Measurements from ENCODE around the gene ASXL1. TPM values are rescaled to one million over a fixed set of nuclear protein-coding genes. Genes with fewer than 3 reads are reported as not detected.
A peak's percentile ranks its signal among the peaks of the same experiment; 100 is the strongest.

The ASXL1 gene
- total and polyA plus RNA-seq, 4 donors: 24.2 to 96.4 (median 44.4) TPM

DNA sequence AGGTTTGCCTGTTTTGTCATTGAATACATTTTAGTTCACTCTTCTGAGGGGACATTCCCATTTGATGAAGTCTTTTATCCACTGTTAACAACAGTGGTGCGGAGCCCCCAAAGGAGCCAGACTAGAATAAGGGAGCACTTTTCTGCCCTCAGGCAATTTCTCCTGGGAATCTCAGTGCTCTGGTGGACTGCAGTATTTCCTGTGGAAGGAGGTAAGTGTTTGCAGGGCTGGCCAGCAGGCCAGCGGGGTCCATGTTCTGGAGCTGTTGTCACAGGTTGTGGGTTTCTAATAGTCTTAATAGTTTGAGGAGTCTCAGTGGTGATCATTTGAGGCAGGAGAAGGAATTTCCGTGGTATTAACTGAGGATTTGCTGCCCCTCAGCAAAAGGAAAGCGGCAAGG, 83.5 kb downstream of the ASXL1 start:
- peaks cover 0 to 25% (median 6%) of the 10 kb centered on the region in 5 donors for H3K4me1 ChIP-seq (ENCODE audit: control insufficient read depth in 5 of 5, insufficient read depth in 5 of 5, low read length in 5 of 5)
- H3K9ac ChIP-seq (ENCODE audit: insufficient read depth in 1 of 2, low read length in 2 of 2): no peak overlapping the region
- H3K4me3 ChIP-seq: no peak overlapping the region
- no peak for DNase-seq
- TF ChIP-seq, protein P1, sequence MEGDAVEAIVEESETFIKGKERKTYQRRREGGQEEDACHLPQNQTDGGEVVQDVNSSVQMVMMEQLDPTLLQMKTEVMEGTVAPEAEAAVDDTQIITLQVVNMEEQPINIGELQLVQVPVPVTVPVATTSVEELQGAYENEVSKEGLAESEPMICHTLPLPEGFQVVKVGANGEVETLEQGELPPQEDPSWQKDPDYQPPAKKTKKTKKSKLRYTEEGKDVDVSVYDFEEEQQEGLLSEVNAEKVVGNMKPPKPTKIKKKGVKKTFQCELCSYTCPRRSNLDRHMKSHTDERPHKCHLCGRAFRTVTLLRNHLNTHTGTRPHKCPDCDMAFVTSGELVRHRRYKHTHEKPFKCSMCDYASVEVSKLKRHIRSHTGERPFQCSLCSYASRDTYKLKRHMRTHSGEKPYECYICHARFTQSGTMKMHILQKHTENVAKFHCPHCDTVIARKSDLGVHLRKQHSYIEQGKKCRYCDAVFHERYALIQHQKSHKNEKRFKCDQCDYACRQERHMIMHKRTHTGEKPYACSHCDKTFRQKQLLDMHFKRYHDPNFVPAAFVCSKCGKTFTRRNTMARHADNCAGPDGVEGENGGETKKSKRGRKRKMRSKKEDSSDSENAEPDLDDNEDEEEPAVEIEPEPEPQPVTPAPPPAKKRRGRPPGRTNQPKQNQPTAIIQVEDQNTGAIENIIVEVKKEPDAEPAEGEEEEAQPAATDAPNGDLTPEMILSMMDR (IDR thresholded peaks at IDR 0.05; ENCODE audit: control extremely low read depth, extremely low read depth): no peak
- H3K27ac ChIP-seq (ENCODE audit: low read depth in 1 of 2, low read length in 1 of 2): no peak overlapping the region
- H3K9me3 ChIP-seq (ENCODE audit: control insufficient read depth in 4 of 4, insufficient read depth in 3 of 4, low read length in 3 of 4): peaks cover 0 to 2% (median 0%) of the 10 kb centered on the region in 4 donors
- peaks cover 2 to 45% (median 36%) of the 10 kb centered on the region in 4 donors for H3K36me3 ChIP-seq (ENCODE audit: control insufficient read depth in 4 of 4, insufficient read depth in 4 of 4, low read length in 4 of 4)
- WGBS, 2 donors: 94 to 97% methylated on average over 4 of the region's 4 CpGs
- H3K27me3 ChIP-seq (ENCODE audit: control insufficient read depth in 3 of 3, insufficient read depth in 3 of 3, low read length in 2 of 3): no peaks in the 10 kb centered on the region
- no peak for ATAC-seq (ENCODE audit: insufficient read depth, low FRiP score)

DNA sequence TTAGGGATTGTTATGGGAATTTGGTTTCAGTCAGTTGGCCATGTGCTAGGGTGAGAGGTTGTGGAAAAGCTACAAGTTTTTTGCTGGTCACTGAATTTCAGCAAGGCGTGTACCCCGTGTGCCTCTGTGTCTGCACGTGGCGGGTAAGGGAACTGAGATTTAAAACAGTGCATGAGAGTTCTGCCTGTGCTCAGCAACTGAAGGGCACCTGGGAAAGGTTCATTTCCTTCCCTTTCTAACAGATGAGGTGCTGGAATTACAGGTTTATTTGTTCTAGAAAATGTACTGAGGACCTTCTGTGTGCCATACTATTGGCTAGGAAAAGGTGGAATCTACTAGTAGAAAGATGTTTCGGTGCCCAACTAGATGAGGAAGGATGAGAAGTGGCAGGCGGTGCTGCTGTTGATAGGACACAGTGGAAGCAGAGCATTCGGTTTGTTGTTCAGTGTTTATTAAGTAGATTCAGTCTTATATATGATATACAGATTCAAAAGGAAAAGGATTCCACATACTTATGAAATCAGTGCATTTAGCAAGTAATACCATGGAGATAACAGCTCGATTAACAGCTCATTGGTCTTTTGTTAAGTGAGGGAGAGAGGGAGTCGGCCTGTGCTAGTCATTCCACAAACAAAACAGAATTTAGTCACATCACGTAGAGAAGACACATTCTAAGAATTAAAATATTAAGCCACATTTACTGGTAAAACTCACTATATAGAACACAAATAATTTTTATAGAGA, 84.7 kb downstream of the ASXL1 start:
- Histone ChIP-seq H3K4me3 (no peak overlapping the region), H3K36me3 (ENCODE audit: control insufficient read depth in 4 of 4, insufficient read depth in 4 of 4, low read length in 4 of 4) (peaks cover 2 to 44% (median 33%) of the 10 kb centered on the region in 4 donors), H3K27ac (ENCODE audit: low read depth in 1 of 2, low read length in 1 of 2) (no peak overlapping the region), H3K9ac (ENCODE audit: insufficient read depth in 1 of 2, low read length in 2 of 2) (no peak overlapping the region), H3K4me1 (ENCODE audit: control insufficient read depth in 5 of 5, insufficient read depth in 5 of 5, low read length in 5 of 5) (peaks cover 0 to 27% (median 6%) of the 10 kb centered on the region in 5 donors), H3K27me3 (ENCODE audit: control insufficient read depth in 3 of 3, insufficient read depth in 3 of 3, low read length in 2 of 3) (no peaks in the 10 kb centered on the region), H3K9me3 (ENCODE audit: control insufficient read depth in 4 of 4, insufficient read depth in 3 of 4, low read length in 3 of 4) (no peaks in the 10 kb centered on the region)
- ATAC-seq (ENCODE audit: insufficient read depth, low FRiP score) (no peak), DNase-seq (peak in 2 of 3 donors; percentile 55 to 56)
- 76 to 79% methylated on average over 10 of the region's 10 CpGs for WGBS, 2 donors
- TF ChIP-seq, protein P1 (IDR thresholded peaks at IDR 0.05; ENCODE audit: control extremely low read depth, extremely low read depth): no peak

DNA sequence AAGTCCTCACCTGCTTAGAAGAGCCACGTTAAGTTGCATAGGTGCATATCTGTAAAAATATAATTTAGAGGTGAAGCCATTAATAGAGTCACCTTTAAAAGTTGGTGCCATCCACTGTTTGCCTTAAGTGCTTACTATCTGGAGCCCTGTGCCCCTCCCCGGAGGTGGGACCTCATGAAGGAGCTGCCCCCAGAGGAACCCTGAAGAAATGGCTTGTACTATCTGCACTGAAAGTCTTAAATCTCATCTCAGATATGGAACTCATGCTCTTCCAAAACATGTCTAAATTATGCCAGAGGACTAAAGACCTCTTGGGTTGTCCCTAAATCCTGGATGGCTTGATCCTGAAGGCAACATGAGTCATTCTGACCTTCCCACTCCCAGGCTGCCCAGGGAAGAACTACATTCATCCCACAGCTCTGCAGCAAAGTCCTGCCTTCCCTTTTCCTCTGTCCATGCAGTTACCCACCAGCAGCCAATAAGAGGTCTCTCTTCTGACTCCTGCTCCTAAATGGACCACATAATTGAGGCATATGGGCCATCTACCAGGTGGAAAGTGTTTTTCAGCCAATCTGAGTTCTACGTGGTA, 85.3 kb downstream of the ASXL1 start:
- ATAC-seq (ENCODE audit: insufficient read depth, low FRiP score) (no peak), DNase-seq (no peak)
- no peak overlapping the region for H3K4me3 ChIP-seq
- H3K36me3 ChIP-seq (ENCODE audit: control insufficient read depth in 4 of 4, insufficient read depth in 4 of 4, low read length in 4 of 4): peaks cover 2 to 47% (median 28%) of the 10 kb centered on the region in 4 donors
- no peaks in the 10 kb centered on the region for H3K27me3 ChIP-seq (ENCODE audit: control insufficient read depth in 3 of 3, insufficient read depth in 3 of 3, low read length in 2 of 3)
- H3K27ac ChIP-seq (ENCODE audit: low read depth in 1 of 2, low read length in 1 of 2): no peak overlapping the region
- H3K9me3 ChIP-seq (ENCODE audit: control insufficient read depth in 4 of 4, insufficient read depth in 3 of 4, low read length in 3 of 4): no peaks in the 10 kb centered on the region
- H3K4me1 ChIP-seq (ENCODE audit: control insufficient read depth in 5 of 5, insufficient read depth in 5 of 5, low read length in 5 of 5): peaks cover 0 to 27% (median 6%) of the 10 kb centered on the region in 5 donors
- TF ChIP-seq, protein P1 (IDR thresholded peaks at IDR 0.05; ENCODE audit: control extremely low read depth, extremely low read depth): no peak
- no peak overlapping the region for H3K9ac ChIP-seq (ENCODE audit: insufficient read depth in 1 of 2, low read length in 2 of 2)
- 85 to 87% methylated on average over 3 of the region's 3 CpGs for WGBS, 2 donors

All from lung (tissue), 12 donors.